Osteoblast (primary cell): Measurements from ENCODE around the gene TENM3. TPM values are rescaled to one million over a fixed set of nuclear protein-coding genes. Genes with fewer than 3 reads are reported as not detected.

Experiments
- DNase-seq: peaks from one replicate; pipeline ENCODE4 v3.0.0; 2011; ENCODE audit warnings: low spot score, mixed read lengths; ENCODE audit not compliant: insufficient read length; ENCODE audit errors: missing footprints
- H2AFZ ChIP-seq: 2 replicates; pipeline ENCODE4 v1.6.0; 2011; ENCODE audit warnings: mild to moderate bottlenecking, low read length
- H3K27ac ChIP-seq: 2 replicates; pipeline ENCODE4 v1.5.1; 2011; ENCODE audit warnings: mild to moderate bottlenecking, low read depth, low read length, moderate library complexity
- H3K27me3 ChIP-seq: 2 replicates; pipeline ENCODE4 v1.6.0; 2012; ENCODE audit warnings: mild to moderate bottlenecking, control low read depth, inconsistent platforms, low read length, moderate library complexity; ENCODE audit not compliant: insufficient read depth
- H3K36me3 ChIP-seq: 2 replicates; pipeline ENCODE4 v1.5.1; 2011; ENCODE audit warnings: mild to moderate bottlenecking, low read length, control low read depth, moderate library complexity; ENCODE audit not compliant: insufficient read depth
- H3K4me1 ChIP-seq: 2 replicates; pipeline ENCODE4 v1.5.1; 2011; ENCODE audit warnings: mild to moderate bottlenecking, low read length, control low read depth, moderate library complexity; ENCODE audit not compliant: insufficient read depth
- H3K4me2 ChIP-seq: 2 replicates; pipeline ENCODE4 v1.6.0; 2011; ENCODE audit warnings: mild to moderate bottlenecking, low read length; ENCODE audit not compliant: insufficient read depth
- H3K4me3 ChIP-seq: fragments of 200-600 bp; sonication (generic); 3 replicates; pipeline ENCODE4 v1.5.1; 2012; ENCODE audit warnings: mild to moderate bottlenecking, low read length, inconsistent platforms; ENCODE audit not compliant: insufficient read depth
- H3K79me2 ChIP-seq: 2 replicates; pipeline ENCODE4 v1.6.0; 2012; ENCODE audit warnings: mild to moderate bottlenecking, low read length, control low read depth, inconsistent platforms; ENCODE audit not compliant: insufficient read depth
- H3K9me3 ChIP-seq: 2 replicates; pipeline ENCODE4 v1.5.1; 2011; ENCODE audit warnings: low read depth, low read length, control low read depth
- H4K20me1 ChIP-seq: 2 replicates; pipeline ENCODE4 v1.6.0; 2012; ENCODE audit warnings: mild to moderate bottlenecking, low read length, control low read depth; ENCODE audit not compliant: insufficient read depth
- total RNA-seq: library from RNA; depleted of rRNA; stranded (reverse); fragments of >200 nt; gene quantifications from 2 replicates; pipeline ENCODE4 v1.2.3, GENCODE V29; 2012
- TF ChIP-seq, protein P1 (sequence below): IDR thresholded peaks from 2 replicates; pipeline ENCODE4 v1.5.1; 2011; ENCODE audit warnings: mild to moderate bottlenecking, low read depth, low read length, moderate library complexity; ENCODE audit errors: extremely low read depth

The TENM3 gene
- total RNA-seq, 1 donor = 59.0 TPM

DNA sequence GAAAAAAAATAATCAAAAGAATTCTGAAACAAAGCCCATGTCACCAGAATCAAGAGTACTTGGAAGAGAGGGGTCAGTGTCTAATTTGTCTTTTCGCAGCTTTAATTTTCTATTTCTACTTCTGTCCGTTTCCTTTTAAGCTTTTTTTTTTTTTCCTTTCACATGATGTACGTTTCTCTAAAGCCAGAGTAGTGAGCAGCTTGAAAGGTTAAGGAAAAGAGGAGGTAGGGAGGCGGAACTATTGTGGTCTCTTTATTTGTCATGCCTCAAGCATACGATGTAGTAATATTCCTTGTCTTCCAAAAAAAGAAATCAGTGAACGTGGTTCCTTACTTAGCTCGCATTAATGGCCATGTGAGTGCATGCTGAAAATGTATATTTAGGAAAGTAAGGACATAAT is 311.5 kb downstream of the TENM3 start:
- Histone ChIP-seq H2AFZ (peak overlapping the region; percentile 60), H3K9me3 (no peaks in the 10 kb centered on the region), H3K4me3 (peak overlapping the region; percentile 68), H3K4me1 (peaks cover 10% of the 10 kb centered on the region), H3K27me3 (no peaks in the 10 kb centered on the region), H3K27ac (peak overlapping the region; percentile 62), H3K36me3 (no peaks in the 10 kb centered on the region), H3K4me2 (peak overlapping the region; percentile 73), H4K20me1 (no peaks in the 10 kb centered on the region), H3K79me2 (no peaks in the 10 kb centered on the region)
- TF ChIP-seq, protein P1, sequence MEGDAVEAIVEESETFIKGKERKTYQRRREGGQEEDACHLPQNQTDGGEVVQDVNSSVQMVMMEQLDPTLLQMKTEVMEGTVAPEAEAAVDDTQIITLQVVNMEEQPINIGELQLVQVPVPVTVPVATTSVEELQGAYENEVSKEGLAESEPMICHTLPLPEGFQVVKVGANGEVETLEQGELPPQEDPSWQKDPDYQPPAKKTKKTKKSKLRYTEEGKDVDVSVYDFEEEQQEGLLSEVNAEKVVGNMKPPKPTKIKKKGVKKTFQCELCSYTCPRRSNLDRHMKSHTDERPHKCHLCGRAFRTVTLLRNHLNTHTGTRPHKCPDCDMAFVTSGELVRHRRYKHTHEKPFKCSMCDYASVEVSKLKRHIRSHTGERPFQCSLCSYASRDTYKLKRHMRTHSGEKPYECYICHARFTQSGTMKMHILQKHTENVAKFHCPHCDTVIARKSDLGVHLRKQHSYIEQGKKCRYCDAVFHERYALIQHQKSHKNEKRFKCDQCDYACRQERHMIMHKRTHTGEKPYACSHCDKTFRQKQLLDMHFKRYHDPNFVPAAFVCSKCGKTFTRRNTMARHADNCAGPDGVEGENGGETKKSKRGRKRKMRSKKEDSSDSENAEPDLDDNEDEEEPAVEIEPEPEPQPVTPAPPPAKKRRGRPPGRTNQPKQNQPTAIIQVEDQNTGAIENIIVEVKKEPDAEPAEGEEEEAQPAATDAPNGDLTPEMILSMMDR = no peak
- no peak for DNase-seq

DNA sequence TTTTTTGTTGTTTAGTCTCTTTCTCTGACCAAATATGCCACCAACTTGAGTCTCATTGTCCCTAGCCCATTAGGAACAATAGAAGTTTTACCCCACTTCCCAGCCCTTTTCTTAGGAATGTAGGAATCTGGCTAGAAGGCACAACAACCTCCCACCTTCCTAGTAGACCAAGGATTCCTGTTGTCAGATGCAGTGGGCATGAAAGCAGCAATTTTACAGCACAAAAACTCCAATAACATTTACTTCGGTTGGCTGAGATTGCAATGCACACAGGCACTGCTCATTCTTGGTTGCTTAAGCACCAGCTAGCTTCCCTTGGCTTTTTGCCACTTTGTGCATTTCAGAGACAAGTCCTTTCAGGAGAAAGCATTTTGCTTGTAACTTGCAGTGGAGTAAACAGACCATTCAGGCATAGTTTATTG is 312.8 kb downstream of the TENM3 start:
- Histone ChIP-seq H3K4me3 (no peak overlapping the region), H3K36me3 (no peaks in the 10 kb centered on the region), H3K9me3 (no peaks in the 10 kb centered on the region), H3K4me1 (peaks cover 12% of the 10 kb centered on the region), H3K27me3 (no peaks in the 10 kb centered on the region), H2AFZ (peak overlapping the region; percentile 72), H4K20me1 (no peaks in the 10 kb centered on the region), H3K27ac (peak overlapping the region; percentile 83), H3K79me2 (no peaks in the 10 kb centered on the region), H3K4me2 (peak overlapping the region; percentile 21)
- TF ChIP-seq, protein P1 = no peak
- no peak for DNase-seq

DNA sequence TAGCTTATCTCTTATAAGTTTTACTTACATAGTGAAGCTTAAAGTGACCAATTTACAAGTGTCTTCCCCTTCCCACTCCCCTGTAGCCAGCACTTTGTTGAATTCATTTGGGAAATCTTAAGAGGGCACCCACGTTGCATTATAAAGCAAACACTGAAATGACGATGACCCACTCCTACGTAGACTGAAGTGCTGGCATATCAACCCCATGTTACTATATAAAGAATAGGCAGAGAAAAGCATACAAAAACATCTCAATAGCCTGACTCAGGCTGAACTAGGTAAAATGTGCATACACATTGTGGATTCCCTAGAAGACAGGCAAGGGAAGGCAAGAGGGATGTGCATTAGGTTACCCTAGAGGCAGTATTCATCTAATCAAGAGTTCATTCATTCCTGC is 313.4 kb downstream of the TENM3 start:
- TF ChIP-seq, protein P1 = no peak
- H3K4me1 ChIP-seq = peaks cover 12% of the 10 kb centered on the region

DNA sequence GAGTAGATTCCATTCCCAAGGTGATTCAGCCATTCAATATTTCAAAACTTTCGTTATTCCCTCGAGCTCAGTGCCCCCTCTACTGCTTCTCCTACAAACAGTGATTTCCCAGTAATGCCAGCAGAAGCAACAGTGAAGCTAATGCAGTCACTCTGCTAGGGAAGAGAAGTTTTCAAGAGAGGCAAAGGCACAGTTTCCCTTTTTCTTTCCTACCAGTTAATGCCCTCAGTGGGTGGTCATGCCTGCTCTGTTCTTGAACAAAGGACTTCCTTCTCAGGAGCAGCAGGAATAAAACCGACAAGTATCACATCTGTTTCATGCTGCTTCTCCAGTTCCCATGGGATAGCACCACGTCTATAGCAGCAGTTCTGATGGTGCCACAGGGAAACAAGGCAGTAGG is 317.2 kb downstream of the TENM3 start:
- no peaks in the 10 kb centered on the region for H3K79me2 ChIP-seq
- DNase-seq = peak; percentile 38
- peak overlapping the region; percentile 84 for H2AFZ ChIP-seq
- no peaks in the 10 kb centered on the region for H3K9me3 ChIP-seq
- TF ChIP-seq, protein P1 = peak; percentile 23
- H3K27ac ChIP-seq = peak overlapping the region; percentile 40
- H3K36me3 ChIP-seq = no peaks in the 10 kb centered on the region
- H3K4me1 ChIP-seq = peaks cover 12% of the 10 kb centered on the region
- H3K27me3 ChIP-seq = no peaks in the 10 kb centered on the region
- peak overlapping the region; percentile 29 for H3K4me3 ChIP-seq
- H4K20me1 ChIP-seq = no peaks in the 10 kb centered on the region
- H3K4me2 ChIP-seq = peak overlapping the region; percentile 69

More for the DNA sequence above, 313.4 kb downstream of the TENM3 start:
- no peaks in the 10 kb centered on the region for H3K36me3 ChIP-seq
- H3K9me3 ChIP-seq = no peaks in the 10 kb centered on the region
- no peak overlapping the region for H3K4me3 ChIP-seq
- H3K79me2 ChIP-seq = no peaks in the 10 kb centered on the region
- peak overlapping the region; percentile 83 for H3K27ac ChIP-seq
- H4K20me1 ChIP-seq = no peaks in the 10 kb centered on the region
- no peak for DNase-seq
- peak overlapping the region; percentile 21 for H3K4me2 ChIP-seq
- no peak overlapping the region for H2AFZ ChIP-seq
- no peaks in the 10 kb centered on the region for H3K27me3 ChIP-seq
